GM21367 (cell line): Measurements from ENCODE around the gene KDELR1.
"Not testable (repeated sequence)": the region's sequence is repeated elsewhere in the genome, so short reads cannot be mapped to it uniquely, and the experiment has no call there.

Experiments
- ATAC-seq: cut with Tn5 transposase; IDR thresholded peaks from one replicate; pipeline ENCODE4 v1.9.1; 2021; ENCODE audit not compliant: unreplicated experiment

Gene KDELR1

GRCh38 chr19:48397263-48398101, 6.1 kb upstream of the KDELR1 start:
- ATAC-seq: no peak

DNA sequence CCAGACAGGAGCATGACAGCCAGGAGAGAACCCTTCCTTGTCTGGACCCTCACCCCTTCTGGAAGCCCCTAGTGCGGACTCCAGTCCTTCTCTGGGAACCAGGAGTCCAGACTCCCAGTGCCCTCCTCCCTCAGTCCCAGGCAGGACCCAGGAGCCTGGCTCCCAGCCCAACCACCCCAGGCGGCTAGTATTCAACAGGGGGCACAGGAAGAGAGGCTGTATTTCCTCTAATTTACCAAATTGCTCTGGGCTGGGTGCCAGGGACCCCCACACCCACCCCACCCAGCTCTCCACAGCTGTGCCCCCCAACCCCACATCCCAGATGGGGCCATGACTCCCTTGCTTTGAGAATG, 5.4 kb upstream of the KDELR1 start:
- ATAC-seq: no peak

GRCh38 chr19:48396016-48396823, 4.9 kb upstream of the KDELR1 start:
- ATAC-seq: no peak

DNA sequence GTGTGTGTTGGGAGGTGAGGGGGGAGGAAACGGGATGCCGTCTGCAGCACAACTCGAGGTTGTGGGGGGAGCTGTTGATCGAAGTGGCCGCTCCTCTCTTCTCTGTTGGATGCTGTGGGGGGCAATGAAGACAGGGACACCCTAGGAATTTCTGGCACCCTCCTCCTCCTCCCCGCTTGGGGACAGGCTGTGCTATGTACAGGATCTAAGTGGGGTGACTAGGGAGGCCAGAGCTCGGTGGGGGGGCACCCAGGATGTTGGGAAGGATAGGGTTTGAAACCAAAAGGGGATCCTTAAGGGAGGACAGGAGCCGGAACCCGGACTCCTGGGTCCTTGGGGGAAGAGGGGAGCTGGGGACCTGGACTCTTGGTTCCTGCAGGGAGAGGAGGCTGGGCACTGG, 4.1 kb upstream of the KDELR1 start:
- ATAC-seq: no peak

DNA sequence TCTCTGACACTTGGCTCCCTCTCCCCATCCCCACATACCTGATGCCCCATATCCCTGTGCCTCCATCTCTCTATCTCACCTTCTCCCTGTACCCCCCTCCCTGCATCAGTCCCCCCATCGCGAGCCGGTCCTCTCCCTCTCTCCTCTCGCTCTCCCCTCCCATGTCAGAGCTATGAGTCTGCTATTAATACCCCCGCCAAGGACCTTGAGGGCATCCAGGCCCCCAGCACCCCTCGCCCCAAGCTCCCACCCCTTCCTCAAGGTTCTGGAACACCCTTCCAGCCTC, 3.8 kb upstream of the KDELR1 start:
- ATAC-seq: no peak

DNA sequence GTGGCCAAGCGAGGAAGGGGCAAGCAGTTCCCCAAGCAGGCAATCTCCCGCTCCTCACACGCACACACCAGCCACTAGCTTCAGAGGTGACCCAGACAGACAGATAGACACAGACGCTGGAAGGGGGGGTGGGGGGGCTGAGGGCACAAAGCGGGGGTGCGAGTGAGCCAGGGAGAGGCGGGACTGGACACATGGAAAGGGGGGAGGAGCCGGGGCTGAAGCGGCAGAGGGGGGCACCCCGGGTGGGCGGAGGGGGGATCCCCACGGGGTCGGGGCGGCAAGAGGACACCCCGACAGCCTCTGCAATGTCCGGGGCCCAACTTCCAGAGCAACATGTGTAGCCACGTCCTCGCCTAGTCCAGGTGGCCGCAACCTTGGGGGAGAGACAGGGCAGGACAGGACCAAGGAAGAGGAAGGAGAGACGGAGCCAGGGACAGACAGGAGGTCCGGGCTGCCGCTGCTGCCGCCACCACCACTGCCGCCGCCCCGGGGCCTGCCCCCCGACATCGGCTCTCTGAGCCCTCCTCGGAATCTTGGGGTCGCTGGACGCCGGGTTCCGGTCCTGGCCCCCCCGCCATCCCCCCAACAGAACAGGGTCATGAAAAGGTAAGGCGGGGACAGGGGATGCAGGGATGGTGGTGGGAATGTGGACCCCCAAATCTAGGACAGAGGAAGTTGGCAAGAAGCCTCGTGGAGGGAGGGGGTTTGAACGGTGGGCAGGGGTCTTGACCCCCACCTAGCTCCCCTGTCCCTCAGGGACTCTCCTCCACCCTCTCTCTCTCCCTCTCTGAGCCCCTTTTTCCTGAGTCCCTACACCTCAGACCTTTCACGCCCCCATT, 3.2 kb upstream of the KDELR1 start:
- ATAC-seq: no peak

- ATAC-seq: no peak
Measured at GRCh38 chr19:48393559-48394330, 2.4 kb upstream of the KDELR1 start, which contains the start of gene GRIN2D. Gene GRIN2D (plus strand): TSS chr19:48393668. CDS start chr19:48398393, 4,725 bp downstream.

DNA sequence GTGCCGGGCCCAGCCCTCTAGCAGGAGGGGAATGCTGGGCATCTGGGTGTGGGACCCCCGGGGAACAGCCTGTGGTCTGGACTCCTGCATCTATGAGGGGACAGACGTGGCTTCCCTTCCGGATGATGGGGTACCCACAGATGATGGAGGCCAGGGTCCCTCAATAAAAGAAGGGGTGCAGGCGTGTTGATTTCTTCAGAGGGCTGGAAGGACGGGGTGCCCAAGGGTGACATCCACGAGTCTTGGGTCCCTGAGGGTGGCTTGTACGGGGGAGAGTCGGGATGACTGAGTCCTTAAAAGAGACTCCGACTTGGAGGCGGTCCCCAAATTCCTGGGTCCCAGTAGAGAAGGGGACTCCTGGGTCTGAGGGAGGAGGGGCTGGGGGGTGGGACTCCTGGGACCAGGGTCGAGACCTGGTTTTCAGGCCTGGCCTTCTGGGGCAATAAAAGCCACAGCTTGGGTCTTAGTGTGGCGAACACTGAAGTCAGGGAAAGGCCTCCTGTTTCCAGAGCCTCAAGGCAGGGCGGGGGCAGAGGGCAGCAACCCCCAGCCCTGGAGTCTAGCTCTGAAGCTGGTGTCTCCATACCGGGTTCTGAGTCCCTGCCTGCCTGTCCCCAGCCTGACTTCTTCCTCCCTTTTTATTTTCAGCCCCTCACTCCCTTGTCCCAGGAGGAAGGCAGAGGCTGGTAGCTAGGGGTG, 1.7 kb upstream of the KDELR1 start:
- ATAC-seq: no peak

GRCh38 chr19:48392006-48392344, 624 bp upstream of the KDELR1 start:
- ATAC-seq: not testable (repeated sequence)

- no peak for ATAC-seq
Measured at GRCh38 chr19:48390188-48391099, 907 bp downstream of the KDELR1 start.

DNA sequence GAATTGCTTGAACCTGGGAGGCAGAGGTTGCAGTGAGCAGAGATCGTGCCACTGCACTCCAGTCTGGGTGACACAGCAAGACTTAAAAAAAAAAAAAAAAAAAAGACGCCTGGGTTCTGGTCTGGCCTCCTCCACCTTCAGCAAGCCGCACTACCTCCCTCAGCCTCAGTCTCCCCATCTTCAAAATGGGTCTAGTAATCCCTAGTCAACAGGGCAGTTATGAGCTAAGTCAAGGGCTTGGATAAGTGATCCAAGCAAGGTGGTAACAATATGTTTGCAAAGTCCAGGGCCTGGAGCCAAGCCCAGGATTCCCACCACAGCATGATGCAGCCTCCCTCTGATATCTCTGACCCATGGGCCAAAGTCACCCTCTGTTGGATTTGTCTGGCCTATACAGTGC, 4.4 kb downstream of the KDELR1 start:
- ATAC-seq: no peak

- ATAC-seq: no peak
Measured at GRCh38 chr19:48385461-48386087, 5.8 kb downstream of the KDELR1 start.

DNA sequence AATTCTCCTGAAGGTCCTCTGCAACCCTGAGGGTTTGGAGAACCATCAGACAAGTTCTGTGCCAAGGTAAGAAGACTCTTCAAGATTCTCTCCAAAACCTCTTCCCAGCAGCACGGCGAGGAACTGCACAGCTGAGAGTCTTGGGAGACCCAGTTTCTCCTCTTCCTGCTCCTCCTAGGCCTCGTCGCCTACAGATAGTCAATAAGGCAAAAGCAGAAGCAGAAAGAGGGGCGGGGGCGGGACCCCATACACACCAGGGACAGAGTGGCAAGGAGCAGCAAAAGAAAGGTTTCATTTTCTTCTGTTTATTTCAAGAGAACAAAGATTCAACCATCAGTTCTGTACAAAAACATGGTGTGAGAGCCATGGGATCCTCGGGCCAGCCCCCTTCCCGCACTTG, 9.1 kb downstream of the KDELR1 start:
- no peak for ATAC-seq

DNA sequence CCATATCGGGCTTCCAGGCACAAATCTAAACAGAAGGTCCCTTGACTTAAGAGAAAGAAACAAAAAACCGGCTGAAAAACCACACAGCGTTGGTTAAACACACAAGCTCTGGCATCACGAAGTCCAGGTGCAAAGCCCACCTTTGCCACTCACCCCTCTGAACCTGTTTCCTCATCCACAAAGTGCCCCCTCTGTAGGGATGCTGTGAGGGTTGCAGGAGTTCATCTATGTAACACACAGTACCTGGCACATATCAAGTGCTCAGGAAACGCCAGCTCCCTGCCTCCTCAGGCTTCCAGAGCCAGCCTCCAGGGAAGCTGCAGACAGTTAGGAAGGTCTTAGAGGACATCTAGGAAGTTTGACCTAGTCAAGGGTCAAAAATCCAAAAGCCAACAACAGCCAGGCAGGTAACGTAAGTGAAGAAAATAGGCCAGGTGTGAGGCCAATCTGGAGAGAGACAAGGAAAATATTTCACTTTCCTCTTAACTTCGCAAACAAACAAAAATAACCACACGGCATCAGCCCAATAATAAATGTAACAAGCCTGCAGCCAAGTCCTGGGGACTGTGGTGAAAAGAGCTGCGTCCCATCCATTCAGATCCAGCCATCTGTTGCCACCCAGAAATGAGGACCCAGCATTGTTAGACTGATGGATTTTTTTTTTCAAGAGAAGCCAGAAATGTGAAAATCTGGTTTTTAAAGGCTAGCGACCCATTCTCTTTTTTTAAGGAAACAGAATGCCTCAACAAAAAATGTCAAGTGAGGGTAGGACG, 10.0 kb downstream of the KDELR1 start:
- no peak for ATAC-seq

DNA sequence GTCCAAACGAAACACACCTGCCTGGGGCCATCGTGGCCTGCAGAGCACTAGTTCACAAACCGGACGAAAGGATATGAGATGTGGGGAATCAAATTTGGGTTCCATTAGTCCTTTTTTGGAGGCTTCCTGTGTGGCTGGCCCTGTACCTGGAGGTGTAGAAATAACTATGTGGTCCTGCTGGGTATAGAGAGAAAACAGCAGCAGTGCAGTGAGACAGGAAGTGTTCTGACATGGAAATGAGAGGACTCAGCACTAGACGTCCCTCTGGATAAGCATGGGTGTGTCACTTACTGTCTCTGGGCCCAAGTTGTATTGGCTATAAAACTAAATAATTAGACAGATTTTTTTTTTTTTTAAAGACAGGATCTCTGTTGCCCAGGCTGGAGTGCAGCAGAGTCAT, 12.3 kb downstream of the KDELR1 start:
- ATAC-seq: no peak

DNA sequence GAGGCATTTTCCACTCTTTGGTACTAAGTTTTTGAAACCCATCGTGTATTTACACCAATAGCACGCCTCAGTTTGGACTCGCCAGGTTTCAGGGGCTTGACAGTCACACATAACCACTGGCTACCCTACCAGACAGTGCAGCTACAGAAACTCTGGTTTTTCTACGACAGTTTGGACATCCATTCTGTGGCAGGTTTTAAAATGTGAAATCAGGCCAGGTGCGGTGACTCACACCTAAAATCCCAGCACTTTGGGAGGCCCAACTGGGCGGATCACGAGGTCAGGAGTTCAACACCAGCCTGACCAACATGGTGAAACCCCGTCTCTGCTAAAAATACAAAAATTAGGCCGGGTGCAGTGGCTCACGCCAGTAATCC, 13.2 kb downstream of the KDELR1 start:
- no peak for ATAC-seq

GRCh38 chr19:48373567-48373966, 17.8 kb downstream of the KDELR1 start:
- no peak for ATAC-seq

DNA sequence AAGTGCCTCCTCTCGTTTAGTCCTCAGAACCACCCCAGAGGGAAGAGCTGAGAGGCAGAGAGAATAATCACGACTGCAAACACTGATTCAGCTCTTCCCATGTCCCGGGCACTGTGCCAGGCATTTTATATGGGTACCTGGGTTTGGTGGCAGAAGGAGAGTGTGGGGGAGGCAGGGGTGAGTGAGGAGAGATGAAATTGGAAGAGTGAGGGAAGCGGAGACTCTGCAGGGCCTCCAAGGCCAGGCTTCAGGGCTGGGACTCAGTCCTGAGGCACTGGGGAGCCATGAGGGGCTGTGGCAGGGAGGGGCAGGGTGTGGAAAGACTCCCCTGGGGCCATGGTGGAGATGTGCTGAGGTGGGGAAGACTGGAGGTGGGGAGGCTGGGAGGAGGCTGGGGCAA, 18.4 kb downstream of the KDELR1 start:
- ATAC-seq: no peak
